Naive B cell (primary cell): ENCODE results near the gene PPP2R5C. TPM values are rescaled to one million over a fixed set of nuclear protein-coding genes. Genes with fewer than 3 reads are reported as not detected.

Source experiments
- ATAC-seq, 2 donors: fragments of 150-1000 bp; cut with Tn5 transposase; 2 replicates each; pipeline ENCODE4 v1.10.0; 2021; ENCODE audit warnings: low read depth in 2 of 2, mild to moderate bottlenecking in 2 of 2, moderate library complexity in 2 of 2
- DNase-seq: peaks from one replicate; pipeline ENCODE4 v3.0.0; 2022
- H3K27ac Mint-ChIP-seq, 6 donors: one replicate each; pipeline ENCODE4 v1.8.0; 2020 to 2022; ENCODE audit warnings: mild to moderate bottlenecking in 6 of 6, mixed read lengths in 6 of 6, moderate library complexity in 5 of 6, inconsistent platforms in 2 of 6
- H3K27me3 Mint-ChIP-seq, 3 donors: one replicate each; pipeline ENCODE4 v1.8.0; 2021 to 2022; ENCODE audit warnings: mixed read lengths in 3 of 3, mild to moderate bottlenecking in 1 of 3
- H3K36me3 Mint-ChIP-seq, 2 donors: one replicate each; pipeline ENCODE4 v1.8.0; 2020 to 2022; ENCODE audit warnings: mixed read lengths in 2 of 2, inconsistent platforms in 1 of 2, mild to moderate bottlenecking in 1 of 2
- H3K4me1 Mint-ChIP-seq, 3 donors: one replicate each; pipeline ENCODE4 v1.8.0; 2020 to 2022; ENCODE audit warnings: mixed read lengths in 3 of 3, inconsistent platforms in 1 of 3, mild to moderate bottlenecking in 1 of 3, moderate library complexity in 1 of 3
- H3K4me3 Mint-ChIP-seq, 8 donors: one replicate each; pipeline ENCODE4 v1.8.0; 2020 to 2022; ENCODE audit warnings: mild to moderate bottlenecking in 8 of 8, mixed read lengths in 8 of 8, moderate library complexity in 8 of 8, inconsistent platforms in 2 of 8
- H3K9me3 Mint-ChIP-seq, 7 donors: one replicate each; pipeline ENCODE4 v1.8.0; 2020 to 2022; ENCODE audit warnings: mixed read lengths in 7 of 7, mild to moderate bottlenecking in 5 of 7, inconsistent platforms in 2 of 7, moderate library complexity in 1 of 7
- polyA plus RNA-seq, 6 donors: library from polyadenylated mRNA; unstranded; fragments of 300-500 nt; fragmentation: Illumina TruSeq; gene quantifications; one replicate each; pipeline ENCODE4 v1.2.3, GENCODE V29; 2021; ENCODE audit warnings: low read depth in 6 of 6

Gene PPP2R5C
- polyA plus RNA-seq, 6 donors from 2014 or later = 64.5 to 117 (median 92.9) TPM

- Mint-ChIP-seq H3K9me3 (no peaks in the 10 kb centered on the region), H3K36me3 (peaks cover 8 to 17% of the 10 kb centered on the region in 2 donors), H3K27ac (peak overlapping the region in 2 of 6 donors; percentile 36 to 47), H3K27me3 (no peaks in the 10 kb centered on the region), H3K4me1 (peaks cover 18 to 35% (median 31%) of the 10 kb centered on the region in 3 donors), H3K4me3 (no peak overlapping the region)
- ATAC-seq = no peak
- DNase-seq = no peak
These were observed 100.7 kb downstream of the PPP2R5C start for GRCh38 chr14:101862177-101862576.

GRCh38 chr14:101862711-101863110 is 101.2 kb downstream of the PPP2R5C start:
- Mint-ChIP-seq H3K4me3 (no peak overlapping the region), H3K9me3 (no peaks in the 10 kb centered on the region), H3K27ac (peak overlapping the region in 2 of 6 donors; percentile 11 to 64), H3K4me1 (peaks cover 19 to 33% (median 32%) of the 10 kb centered on the region in 3 donors), H3K36me3 (peaks cover 9 to 17% of the 10 kb centered on the region in 2 donors), H3K27me3 (no peaks in the 10 kb centered on the region)
- ATAC-seq (no peak), DNase-seq (no peak)

DNA sequence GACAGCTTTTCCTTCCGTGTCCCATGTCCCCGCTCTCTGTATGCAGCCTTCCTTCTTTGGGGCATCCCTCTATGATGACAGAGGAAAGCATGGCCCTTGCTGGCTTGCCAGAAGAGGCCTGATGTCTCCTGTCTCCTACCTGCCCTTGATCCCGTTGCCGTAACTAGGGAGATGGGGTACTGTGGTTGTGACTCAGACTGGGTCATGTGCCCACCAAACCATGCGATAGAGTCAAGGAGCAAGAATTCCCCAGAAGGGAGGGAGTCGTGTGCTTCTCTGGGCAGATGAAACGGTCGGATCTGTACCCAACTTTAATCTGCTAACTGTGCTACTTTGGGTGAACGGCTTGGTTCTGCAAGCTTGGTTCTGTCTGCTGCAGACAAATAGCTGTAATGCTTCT is 103.8 kb downstream of the PPP2R5C start:
- no peaks in the 10 kb centered on the region for H3K9me3 Mint-ChIP-seq
- no peaks in the 10 kb centered on the region for H3K27me3 Mint-ChIP-seq
- peaks cover 23 to 32% (median 25%) of the 10 kb centered on the region in 3 donors for H3K4me1 Mint-ChIP-seq
- ATAC-seq = no peak
- H3K27ac Mint-ChIP-seq = peak overlapping the region in 5 of 6 donors; percentile 51 to 85 (median 68)
- H3K36me3 Mint-ChIP-seq = peaks cover 3 to 8% of the 10 kb centered on the region in 2 donors
- no peak overlapping the region for H3K4me3 Mint-ChIP-seq
- no peak for DNase-seq

GRCh38 chr14:101867854-101868253 is 106.3 kb downstream of the PPP2R5C start:
- ATAC-seq (no peak), DNase-seq (no peak)
- peak overlapping the region in 1 of 8 donors; percentile 69 for H3K4me3 Mint-ChIP-seq
- H3K36me3 Mint-ChIP-seq = peaks cover 3 to 15% of the 10 kb centered on the region in 2 donors
- H3K9me3 Mint-ChIP-seq = no peaks in the 10 kb centered on the region
- peak overlapping the region in 5 of 6 donors; percentile 8 to 88 (median 48) for H3K27ac Mint-ChIP-seq
- H3K27me3 Mint-ChIP-seq = no peaks in the 10 kb centered on the region
- peaks cover 34 to 50% (median 41%) of the 10 kb centered on the region in 3 donors for H3K4me1 Mint-ChIP-seq

DNA sequence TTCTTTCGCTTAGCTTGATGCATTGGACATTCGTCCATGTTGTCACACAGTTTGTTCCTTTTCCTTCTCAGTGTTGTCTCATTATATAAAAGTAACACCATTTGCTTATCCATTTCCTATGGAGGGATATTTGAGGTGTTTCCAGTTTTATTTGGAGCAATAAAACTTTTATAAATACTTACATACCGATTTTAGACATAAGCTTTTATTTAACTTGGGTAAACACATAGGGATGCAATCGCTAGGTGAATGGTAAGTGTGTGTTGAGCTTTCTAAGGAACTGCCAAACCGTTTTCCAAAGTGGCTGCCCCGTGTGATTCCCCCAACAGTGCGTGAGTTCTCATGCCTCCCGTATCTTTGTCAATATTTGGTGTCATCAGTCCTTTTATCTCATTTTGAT is 107.7 kb downstream of the PPP2R5C start:
- H3K4me3 Mint-ChIP-seq = peak overlapping the region in 1 of 8 donors; percentile 6
- H3K36me3 Mint-ChIP-seq = peaks cover 10 to 13% of the 10 kb centered on the region in 2 donors
- no peaks in the 10 kb centered on the region for H3K9me3 Mint-ChIP-seq
- ATAC-seq (no peak), DNase-seq (no peak)
- no peaks in the 10 kb centered on the region for H3K27me3 Mint-ChIP-seq
- peak overlapping the region in 4 of 6 donors; percentile 56 to 99 (median 79) for H3K27ac Mint-ChIP-seq
- H3K4me1 Mint-ChIP-seq = peaks cover 41 to 64% (median 50%) of the 10 kb centered on the region in 3 donors

DNA sequence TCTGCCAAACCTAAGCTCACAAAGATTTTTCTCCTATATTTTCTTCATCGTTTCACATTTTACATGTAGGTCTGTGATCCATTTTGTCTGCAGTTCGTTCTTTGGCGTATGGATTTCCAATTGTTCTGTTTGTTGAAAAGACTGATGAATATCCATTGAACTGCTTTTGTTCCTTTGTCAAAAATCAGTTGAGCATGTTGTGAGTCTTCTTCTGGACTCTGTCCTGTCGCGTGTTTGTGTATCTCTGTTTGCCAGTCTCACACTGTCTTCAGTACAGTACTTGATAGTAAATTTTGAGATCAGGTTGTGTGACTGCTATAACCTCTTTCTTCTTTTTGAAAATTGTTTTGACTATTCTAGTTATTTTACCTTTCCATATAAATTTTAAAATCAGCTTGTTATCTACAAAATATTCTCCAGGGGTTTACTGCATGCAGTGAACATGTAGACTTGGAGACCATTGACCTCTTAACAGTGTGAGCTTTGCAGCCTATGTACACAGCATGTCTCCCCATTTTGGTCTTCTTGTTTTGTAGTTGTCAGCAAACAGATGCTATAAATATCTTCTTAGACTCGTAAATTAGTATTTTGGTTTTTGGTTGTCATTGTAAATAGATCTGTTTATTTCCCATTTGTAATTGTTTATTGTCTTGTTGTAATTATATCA is 108.9 kb downstream of the PPP2R5C start:
- Mint-ChIP-seq H3K4me3 (no peak overlapping the region), H3K4me1 (peaks cover 38 to 65% (median 45%) of the 10 kb centered on the region in 3 donors), H3K36me3 (peaks cover 7 to 10% of the 10 kb centered on the region in 2 donors), H3K9me3 (no peaks in the 10 kb centered on the region), H3K27ac (peak overlapping the region in 5 of 6 donors; percentile 33 to 99 (median 77)), H3K27me3 (no peaks in the 10 kb centered on the region)
- ATAC-seq (no peak), DNase-seq (no peak)

DNA sequence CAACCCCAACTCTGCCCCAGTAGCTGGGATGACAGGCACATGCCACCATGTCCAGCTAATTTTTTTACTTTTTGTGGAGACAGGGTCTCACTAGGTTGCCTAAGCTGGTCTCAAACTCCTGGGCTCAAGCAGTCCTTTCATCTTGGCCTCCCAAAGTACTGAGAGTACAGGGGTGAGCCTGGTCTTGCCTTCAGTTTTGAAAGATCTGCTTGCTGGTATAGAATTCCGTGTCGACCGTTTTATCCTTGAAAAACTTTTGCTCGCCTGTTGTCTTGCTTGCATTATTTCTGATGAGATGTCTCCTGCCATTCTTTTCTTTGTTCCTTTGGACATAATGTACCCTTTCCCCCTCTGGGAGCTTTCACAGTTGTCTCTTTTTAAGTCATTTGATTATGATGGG is 110.8 kb downstream of the PPP2R5C start:
- no peak for ATAC-seq
- H3K27ac Mint-ChIP-seq = peak overlapping the region in 5 of 6 donors; percentile 6 to 99 (median 64)
- no peak for DNase-seq
- no peaks in the 10 kb centered on the region for H3K9me3 Mint-ChIP-seq
- H3K27me3 Mint-ChIP-seq = no peaks in the 10 kb centered on the region
- H3K4me1 Mint-ChIP-seq = peaks cover 44 to 74% (median 64%) of the 10 kb centered on the region in 3 donors
- H3K36me3 Mint-ChIP-seq = peaks cover 7 to 10% of the 10 kb centered on the region in 2 donors
- no peak overlapping the region for H3K4me3 Mint-ChIP-seq

- H3K27me3 Mint-ChIP-seq = no peaks in the 10 kb centered on the region
- DNase-seq (no peak), ATAC-seq (no peak)
- peaks cover 48 to 79% (median 68%) of the 10 kb centered on the region in 3 donors for H3K4me1 Mint-ChIP-seq
- H3K27ac Mint-ChIP-seq = peak overlapping the region; percentile 30 to 99 (median 93)
- no peaks in the 10 kb centered on the region for H3K9me3 Mint-ChIP-seq
- H3K4me3 Mint-ChIP-seq = peak overlapping the region in 1 of 8 donors; percentile 44
- peaks cover 7% of the 10 kb centered on the region in 2 donors for H3K36me3 Mint-ChIP-seq
These were observed 111.7 kb downstream of the PPP2R5C start for GRCh38 chr14:101873076-101873825.

GRCh38 chr14:101873991-101874390 is 112.5 kb downstream of the PPP2R5C start:
- H3K4me1 Mint-ChIP-seq = peaks cover 49 to 86% (median 73%) of the 10 kb centered on the region in 3 donors
- H3K36me3 Mint-ChIP-seq = peaks cover 7% of the 10 kb centered on the region in 2 donors
- peak overlapping the region; percentile 30 to 99 (median 93) for H3K27ac Mint-ChIP-seq
- peak overlapping the region in 2 of 8 donors; percentile 29 to 44 for H3K4me3 Mint-ChIP-seq
- H3K27me3 Mint-ChIP-seq = no peaks in the 10 kb centered on the region
- DNase-seq (no peak), ATAC-seq (no peak)
- H3K9me3 Mint-ChIP-seq = no peaks in the 10 kb centered on the region

- H3K27ac Mint-ChIP-seq = peak overlapping the region; percentile 97 to 100 (median 99)
- H3K4me1 Mint-ChIP-seq = peaks cover 57 to 90% (median 84%) of the 10 kb centered on the region in 3 donors
- no peaks in the 10 kb centered on the region for H3K9me3 Mint-ChIP-seq
- no peaks in the 10 kb centered on the region for H3K27me3 Mint-ChIP-seq
- DNase-seq (no peak), ATAC-seq (no peak)
- H3K4me3 Mint-ChIP-seq = peak overlapping the region in 6 of 8 donors; percentile 3 to 79 (median 74)
- peaks cover 7% of the 10 kb centered on the region in 2 donors for H3K36me3 Mint-ChIP-seq
These were observed 113.7 kb downstream of the PPP2R5C start for GRCh38 chr14:101875041-101875726.

- Mint-ChIP-seq H3K27me3 (no peaks in the 10 kb centered on the region), H3K9me3 (no peaks in the 10 kb centered on the region), H3K27ac (peak overlapping the region; percentile 97 to 100 (median 99)), H3K36me3 (peaks cover 7% of the 10 kb centered on the region in 2 donors), H3K4me1 (peaks cover 54 to 93% (median 80%) of the 10 kb centered on the region in 3 donors), H3K4me3 (peak overlapping the region; percentile 55 to 84 (median 76))
- peak; percentile 52 for DNase-seq
- peak; percentile 10 to 30 for ATAC-seq
These were observed 114.4 kb downstream of the PPP2R5C start for GRCh38 chr14:101875727-101876554.

DNA sequence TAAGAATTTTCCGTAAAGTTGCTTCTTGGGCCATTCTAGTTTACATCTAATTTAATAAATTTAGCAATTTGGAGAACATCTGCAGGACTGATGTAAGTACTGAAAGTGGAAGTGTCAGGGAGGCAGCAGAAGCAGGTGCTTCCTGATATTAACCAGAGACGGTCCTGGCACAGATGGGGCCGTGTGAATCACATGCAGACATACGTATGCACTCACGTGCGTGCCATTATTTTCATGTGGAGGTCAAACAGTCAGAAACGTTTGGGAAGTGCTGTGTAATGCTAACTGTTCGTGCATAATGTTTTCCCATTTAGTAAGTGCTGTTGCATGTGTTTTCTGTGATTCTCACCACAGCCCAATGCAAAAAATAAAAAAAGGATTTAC is 115.0 kb downstream of the PPP2R5C start:
- H3K27ac Mint-ChIP-seq = peak overlapping the region; percentile 97 to 100 (median 99)
- H3K27me3 Mint-ChIP-seq = no peaks in the 10 kb centered on the region
- peak; percentile 96 for ATAC-seq
- peak; percentile 92 for DNase-seq
- H3K4me3 Mint-ChIP-seq = peak overlapping the region; percentile 55 to 84 (median 76)
- no peaks in the 10 kb centered on the region for H3K9me3 Mint-ChIP-seq
- peaks cover 3 to 7% of the 10 kb centered on the region in 2 donors for H3K36me3 Mint-ChIP-seq
- peaks cover 53 to 91% (median 77%) of the 10 kb centered on the region in 3 donors for H3K4me1 Mint-ChIP-seq
